GM18505 (cell line): Measurements from ENCODE around the gene NLRC4.

Experiments
- ATAC-seq: cut with Tn5 transposase; IDR thresholded peaks from one replicate; pipeline ENCODE4 v1.9.1; 2021; ENCODE audit not compliant: unreplicated experiment
- POLR2A ChIP-seq: IDR thresholded peaks from 4 replicates; pipeline ENCODE4 v1.6.1; 2011; ENCODE audit warnings: borderline replicate concordance; ENCODE audit not compliant: insufficient read depth, insufficient read length; ENCODE audit errors: extremely low read depth

Gene NLRC4

GRCh38 chr2:32272279-32272678, 7.6 kb upstream of the NLRC4 start:
- TF ChIP-seq POLR2A = no peak
- no peak for ATAC-seq

- no peak for ATAC-seq
- TF ChIP-seq POLR2A = no peak
Observed at GRCh38 chr2:32271063-32271462, 6.4 kb upstream of the NLRC4 start.

- TF ChIP-seq POLR2A = no peak
Observed at GRCh38 chr2:32262105-32262504, 2.6 kb downstream of the NLRC4 start.

GRCh38 chr2:32260376-32260775, 4.3 kb downstream of the NLRC4 start:
- TF ChIP-seq POLR2A = no peak
- ATAC-seq = no peak

More at GRCh38 chr2:32262105-32262504, 2.6 kb downstream of the NLRC4 start:
- ATAC-seq = no peak

GRCh38 chr2:32258242-32258641, 6.4 kb downstream of the NLRC4 start:
- ATAC-seq = no peak
- no peak for TF ChIP-seq POLR2A

GRCh38 chr2:32250290-32250689, 14.4 kb downstream of the NLRC4 start:
- no peak for TF ChIP-seq POLR2A
- no peak for ATAC-seq

GRCh38 chr2:32249731-32250236, 14.9 kb downstream of the NLRC4 start:
- ATAC-seq = no peak
- no peak for TF ChIP-seq POLR2A

GRCh38 chr2:32248299-32248698, 16.4 kb downstream of the NLRC4 start:
- TF ChIP-seq POLR2A = no peak
- no peak for ATAC-seq

GRCh38 chr2:32246911-32247310, 17.8 kb downstream of the NLRC4 start:
- no peak for TF ChIP-seq POLR2A
- no peak for ATAC-seq

GRCh38 chr2:32242331-32242730, 22.4 kb downstream of the NLRC4 start:
- ATAC-seq = no peak
- no peak for TF ChIP-seq POLR2A

- no peak for ATAC-seq
Observed at GRCh38 chr2:32237996-32238395, 26.7 kb downstream of the NLRC4 start.

GRCh38 chr2:32237488-32237887, 27.2 kb downstream of the NLRC4 start:
- no peak for TF ChIP-seq POLR2A
- ATAC-seq = no peak

More at GRCh38 chr2:32237996-32238395, 26.7 kb downstream of the NLRC4 start:
- TF ChIP-seq POLR2A = no peak

GRCh38 chr2:32235315-32235714, 29.4 kb downstream of the NLRC4 start:
- no peak for ATAC-seq
- TF ChIP-seq POLR2A = no peak

GRCh38 chr2:32231959-32232358, 32.7 kb downstream of the NLRC4 start:
- no peak for ATAC-seq
- no peak for TF ChIP-seq POLR2A

- no peak for ATAC-seq
- no peak for TF ChIP-seq POLR2A
Observed at GRCh38 chr2:32229635-32230034, 35.1 kb downstream of the NLRC4 start.
